Activated naive CD8-positive, alpha-beta T cell (primary cell): ENCODE data around the gene PTPRT.
"Not testable (repeated sequence)": the region's sequence is repeated elsewhere in the genome, so short reads cannot be mapped to it uniquely, and the experiment has no call there.

Experiments used
- H3K27ac Mint-ChIP-seq: one replicate; pipeline ENCODE4 v1.8.0; 2021; ENCODE audit warnings: mixed read lengths
- H3K27me3 Mint-ChIP-seq: one replicate; pipeline ENCODE4 v1.8.0; 2021; ENCODE audit warnings: mixed read lengths
- H3K36me3 Mint-ChIP-seq: one replicate; pipeline ENCODE4 v1.8.0; 2021; ENCODE audit warnings: mixed read lengths
- H3K4me1 Mint-ChIP-seq: one replicate; pipeline ENCODE4 v1.8.0; 2021; ENCODE audit warnings: low read depth, mixed read lengths
- H3K4me3 Mint-ChIP-seq: one replicate; pipeline ENCODE4 v1.8.0; 2021; ENCODE audit warnings: mild to moderate bottlenecking, mixed read lengths
- H3K9me3 Mint-ChIP-seq: one replicate; pipeline ENCODE4 v1.8.0; 2021; ENCODE audit warnings: low read depth, mixed read lengths

The PTPRT gene

GRCh38 chr20:42267793-42268384 lies 921.8 kb downstream of the PTPRT start:
- H3K9me3 Mint-ChIP-seq = no peaks in the 10 kb centered on the region
- H3K4me3 Mint-ChIP-seq = no peak overlapping the region

GRCh38 chr20:42261766-42262270 lies 927.9 kb downstream of the PTPRT start:
- Mint-ChIP-seq H3K4me1 (no peaks in the 10 kb centered on the region), H3K27me3 (no peaks in the 10 kb centered on the region), H3K27ac (no peak overlapping the region), H3K9me3 (no peaks in the 10 kb centered on the region), H3K36me3 (no peaks in the 10 kb centered on the region), H3K4me3 (no peak overlapping the region)

More at GRCh38 chr20:42267793-42268384, 921.8 kb downstream of the PTPRT start:
- Mint-ChIP-seq H3K4me1 (no peaks in the 10 kb centered on the region), H3K27ac (no peak overlapping the region), H3K36me3 (no peaks in the 10 kb centered on the region), H3K27me3 (no peaks in the 10 kb centered on the region)

- H3K36me3 Mint-ChIP-seq = no peaks in the 10 kb centered on the region
- H3K9me3 Mint-ChIP-seq = no peaks in the 10 kb centered on the region
- no peak overlapping the region for H3K4me3 Mint-ChIP-seq
- no peaks in the 10 kb centered on the region for H3K4me1 Mint-ChIP-seq
- no peak overlapping the region for H3K27ac Mint-ChIP-seq
- H3K27me3 Mint-ChIP-seq = no peaks in the 10 kb centered on the region
Observed at GRCh38 chr20:42260184-42260583, 929.5 kb downstream of the PTPRT start.

- Mint-ChIP-seq H3K27me3 (no peaks in the 10 kb centered on the region), H3K27ac (no peak overlapping the region), H3K9me3 (no peaks in the 10 kb centered on the region), H3K36me3 (no peaks in the 10 kb centered on the region), H3K4me1 (no peaks in the 10 kb centered on the region), H3K4me3 (no peak overlapping the region)
Observed at GRCh38 chr20:42259389-42259788, 930.3 kb downstream of the PTPRT start.

GRCh38 chr20:42258564-42259302 lies 931.0 kb downstream of the PTPRT start:
- Mint-ChIP-seq H3K4me3 (no peak overlapping the region), H3K9me3 (no peaks in the 10 kb centered on the region), H3K4me1 (no peaks in the 10 kb centered on the region), H3K27me3 (no peaks in the 10 kb centered on the region), H3K27ac (no peak overlapping the region), H3K36me3 (no peaks in the 10 kb centered on the region)

DNA sequence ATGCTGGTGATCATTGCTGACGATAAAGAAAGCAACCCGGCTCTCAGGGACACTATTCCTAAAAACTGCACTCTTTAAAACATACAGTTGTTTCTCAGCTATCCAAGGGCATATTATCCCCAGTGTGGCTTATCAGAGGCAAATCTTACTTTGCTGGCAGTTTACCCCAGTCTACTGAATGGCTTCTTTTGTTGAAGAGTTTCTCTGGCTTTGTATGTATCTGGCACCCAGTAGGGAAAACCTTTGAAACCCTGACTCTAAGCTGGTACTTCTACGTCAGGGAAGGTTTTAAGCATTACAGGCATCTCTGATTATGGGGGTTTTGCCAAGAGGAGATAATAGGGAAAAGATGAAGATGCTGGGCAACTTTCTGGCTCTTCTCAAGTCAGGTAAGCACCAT lies 933.9 kb downstream of the PTPRT start:
- Mint-ChIP-seq H3K27ac (no peak overlapping the region), H3K4me3 (no peak overlapping the region), H3K9me3 (peaks cover 3% of the 10 kb centered on the region), H3K4me1 (no peaks in the 10 kb centered on the region), H3K36me3 (no peaks in the 10 kb centered on the region), H3K27me3 (no peaks in the 10 kb centered on the region)

DNA sequence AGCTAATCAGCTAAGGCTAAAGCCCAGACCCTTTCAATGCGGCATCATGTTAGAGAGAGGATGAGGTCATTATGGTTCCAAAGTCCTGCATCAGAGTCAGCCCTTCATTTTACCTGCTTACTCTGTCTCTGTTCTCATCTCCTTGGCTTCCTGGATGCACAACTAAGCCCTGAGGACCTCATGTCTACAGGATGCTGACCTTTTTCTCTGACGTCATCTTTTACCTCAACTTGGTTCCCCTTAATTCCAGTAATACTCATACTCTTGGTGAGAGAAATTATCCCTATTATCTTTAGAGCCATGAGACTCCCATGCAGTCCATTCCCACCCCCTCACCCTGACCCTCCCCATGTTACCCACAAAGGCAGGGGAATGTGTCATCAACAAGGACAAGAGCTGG lies 935.0 kb downstream of the PTPRT start:
- Mint-ChIP-seq H3K27ac (no peak overlapping the region), H3K9me3 (peaks cover 3% of the 10 kb centered on the region), H3K27me3 (no peaks in the 10 kb centered on the region), H3K4me3 (no peak overlapping the region), H3K4me1 (no peaks in the 10 kb centered on the region), H3K36me3 (no peaks in the 10 kb centered on the region)

DNA sequence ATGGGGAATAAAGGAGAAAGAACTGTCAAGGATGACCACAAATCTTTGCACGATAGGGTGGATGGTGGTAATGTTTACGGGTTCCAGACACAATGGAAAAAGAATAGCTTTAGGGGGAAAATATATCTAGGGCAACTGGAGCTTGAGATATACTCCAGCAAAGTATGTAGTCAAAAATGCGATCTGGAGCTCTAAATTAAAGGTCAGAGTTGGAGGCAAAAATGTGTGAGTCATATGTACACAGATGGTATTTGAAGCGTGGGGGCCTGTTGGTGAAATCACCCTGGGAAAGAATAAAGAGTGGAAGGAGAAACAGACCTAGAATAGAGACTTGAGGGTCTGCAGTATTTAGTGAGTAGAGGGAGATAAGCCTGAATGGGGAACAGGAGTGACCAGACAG lies 937.6 kb downstream of the PTPRT start:
- H3K9me3 Mint-ChIP-seq = peaks cover 3% of the 10 kb centered on the region

GRCh38 chr20:42218621-42219374 lies 970.9 kb downstream of the PTPRT start:
- Mint-ChIP-seq H3K4me1 (no peaks in the 10 kb centered on the region), H3K27ac (no peak overlapping the region), H3K27me3 (no peaks in the 10 kb centered on the region), H3K36me3 (no peaks in the 10 kb centered on the region), H3K9me3 (no peaks in the 10 kb centered on the region), H3K4me3 (no peak overlapping the region)

More for the DNA sequence above, 937.6 kb downstream of the PTPRT start:
- Mint-ChIP-seq H3K4me1 (no peaks in the 10 kb centered on the region), H3K27me3 (no peaks in the 10 kb centered on the region), H3K4me3 (no peak overlapping the region), H3K27ac (no peak overlapping the region), H3K36me3 (no peaks in the 10 kb centered on the region)

GRCh38 chr20:42214074-42214473 lies 975.6 kb downstream of the PTPRT start:
- H3K27ac Mint-ChIP-seq = no peak overlapping the region
- no peak overlapping the region for H3K4me3 Mint-ChIP-seq

GRCh38 chr20:42212391-42212790 lies 977.3 kb downstream of the PTPRT start:
- H3K27me3 Mint-ChIP-seq = no peaks in the 10 kb centered on the region
- H3K4me3 Mint-ChIP-seq = no peak overlapping the region

More at GRCh38 chr20:42214074-42214473, 975.6 kb downstream of the PTPRT start:
- Mint-ChIP-seq H3K4me1 (no peaks in the 10 kb centered on the region), H3K9me3 (no peaks in the 10 kb centered on the region), H3K36me3 (no peaks in the 10 kb centered on the region), H3K27me3 (no peaks in the 10 kb centered on the region)

DNA sequence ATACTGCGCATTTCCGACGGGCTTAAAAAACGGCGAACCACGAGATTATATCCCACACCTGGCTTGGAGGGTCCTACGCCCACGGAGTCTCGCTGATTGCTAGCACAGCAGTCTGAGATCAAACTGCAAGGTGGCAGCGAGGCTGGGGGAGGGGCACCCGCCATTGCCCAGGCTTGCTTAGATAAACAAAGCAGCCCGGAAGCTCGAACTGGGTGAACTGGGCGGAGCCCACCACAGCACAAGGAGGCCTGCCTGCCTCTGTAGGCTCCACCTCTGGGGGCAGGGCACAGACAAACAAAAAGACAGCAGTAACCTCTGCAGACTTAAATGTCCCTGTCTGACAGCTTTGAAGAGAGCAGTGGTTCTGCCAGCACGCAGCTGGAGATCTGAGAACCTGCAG lies 983.1 kb downstream of the PTPRT start:
- H3K4me3 Mint-ChIP-seq, H3K27me3 Mint-ChIP-seq, H3K9me3 Mint-ChIP-seq, H3K36me3 Mint-ChIP-seq, H3K4me1 Mint-ChIP-seq, H3K27ac Mint-ChIP-seq: not testable (repeated sequence)

More at GRCh38 chr20:42212391-42212790, 977.3 kb downstream of the PTPRT start:
- no peak overlapping the region for H3K27ac Mint-ChIP-seq
- H3K36me3 Mint-ChIP-seq = no peaks in the 10 kb centered on the region
- H3K4me1 Mint-ChIP-seq = no peaks in the 10 kb centered on the region
- H3K9me3 Mint-ChIP-seq = no peaks in the 10 kb centered on the region

- Mint-ChIP-seq H3K27ac (no peak overlapping the region), H3K9me3 (no peaks in the 10 kb centered on the region), H3K36me3 (no peaks in the 10 kb centered on the region), H3K4me1 (no peaks in the 10 kb centered on the region), H3K27me3 (peaks cover 2% of the 10 kb centered on the region), H3K4me3 (no peak overlapping the region)
Observed at GRCh38 chr20:42204109-42204660, 985.5 kb downstream of the PTPRT start.

GRCh38 chr20:42197599-42197998 lies 992.1 kb downstream of the PTPRT start:
- Mint-ChIP-seq H3K4me1 (no peaks in the 10 kb centered on the region), H3K27me3 (peaks cover 7% of the 10 kb centered on the region), H3K9me3 (no peaks in the 10 kb centered on the region), H3K27ac (no peak overlapping the region), H3K36me3 (no peaks in the 10 kb centered on the region), H3K4me3 (no peak overlapping the region)

DNA sequence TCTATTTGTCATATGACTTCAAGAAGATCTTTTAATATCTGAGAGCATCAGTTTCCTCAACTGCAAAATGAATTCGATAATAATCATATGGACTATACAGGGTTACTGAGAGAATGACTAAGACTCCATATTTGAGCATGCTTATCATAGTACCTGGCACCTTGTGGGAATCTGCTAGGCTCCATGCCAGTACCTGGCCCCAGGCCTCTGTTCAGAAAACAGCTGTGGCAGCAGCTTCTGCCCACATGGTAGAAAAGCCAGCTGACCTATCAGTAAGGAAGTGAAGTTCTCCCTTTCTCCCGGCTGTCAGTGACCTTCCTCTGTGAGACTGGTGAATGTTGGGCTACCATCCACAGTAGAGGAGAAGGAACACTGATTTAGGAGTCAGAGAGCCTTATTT lies 996.6 kb downstream of the PTPRT start:
- no peaks in the 10 kb centered on the region for H3K4me1 Mint-ChIP-seq
- H3K27ac Mint-ChIP-seq = no peak overlapping the region
- no peaks in the 10 kb centered on the region for H3K36me3 Mint-ChIP-seq
- H3K9me3 Mint-ChIP-seq = peaks cover 3% of the 10 kb centered on the region
- no peak overlapping the region for H3K4me3 Mint-ChIP-seq
- H3K27me3 Mint-ChIP-seq = peaks cover 5% of the 10 kb centered on the region
